Measurements from ENCODE around the gene PITPNC1.

PITPNC1 gene

GRCh38 chr17:67605256-67605912 lies 228.3 kb downstream of the PITPNC1 start:
- TF ChIP-seq, protein P1, sequence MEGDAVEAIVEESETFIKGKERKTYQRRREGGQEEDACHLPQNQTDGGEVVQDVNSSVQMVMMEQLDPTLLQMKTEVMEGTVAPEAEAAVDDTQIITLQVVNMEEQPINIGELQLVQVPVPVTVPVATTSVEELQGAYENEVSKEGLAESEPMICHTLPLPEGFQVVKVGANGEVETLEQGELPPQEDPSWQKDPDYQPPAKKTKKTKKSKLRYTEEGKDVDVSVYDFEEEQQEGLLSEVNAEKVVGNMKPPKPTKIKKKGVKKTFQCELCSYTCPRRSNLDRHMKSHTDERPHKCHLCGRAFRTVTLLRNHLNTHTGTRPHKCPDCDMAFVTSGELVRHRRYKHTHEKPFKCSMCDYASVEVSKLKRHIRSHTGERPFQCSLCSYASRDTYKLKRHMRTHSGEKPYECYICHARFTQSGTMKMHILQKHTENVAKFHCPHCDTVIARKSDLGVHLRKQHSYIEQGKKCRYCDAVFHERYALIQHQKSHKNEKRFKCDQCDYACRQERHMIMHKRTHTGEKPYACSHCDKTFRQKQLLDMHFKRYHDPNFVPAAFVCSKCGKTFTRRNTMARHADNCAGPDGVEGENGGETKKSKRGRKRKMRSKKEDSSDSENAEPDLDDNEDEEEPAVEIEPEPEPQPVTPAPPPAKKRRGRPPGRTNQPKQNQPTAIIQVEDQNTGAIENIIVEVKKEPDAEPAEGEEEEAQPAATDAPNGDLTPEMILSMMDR (IDR thresholded peaks at IDR 0.05; ENCODE audit: insufficient read depth, low read length, poor library complexity, severe bottlenecking) = no peak
- Histone ChIP-seq H3K27me3 (replicated peaks; ENCODE audit: control insufficient read depth, insufficient read depth, low read length) (no peaks in the 10 kb centered on the region), H3K36me3 (ENCODE audit: control insufficient read depth, insufficient read depth, low read length) (no peaks in the 10 kb centered on the region), H3K4me3 (replicated peaks; ENCODE audit: low read depth, low read length) (no peak overlapping the region)
- no peak for DNase-seq (ENCODE audit: extremely low read depth, insufficient read length)

- DNase-seq (ENCODE audit: extremely low read depth, insufficient read length) = no peak
- no peak overlapping the region for H3K4me3 ChIP-seq (replicated peaks; ENCODE audit: low read depth, low read length)
- TF ChIP-seq, protein P1 (IDR thresholded peaks at IDR 0.05; ENCODE audit: insufficient read depth, low read length, poor library complexity, severe bottlenecking) = no peak
- H3K27me3 ChIP-seq (replicated peaks; ENCODE audit: control insufficient read depth, insufficient read depth, low read length) = no peaks in the 10 kb centered on the region
- H3K36me3 ChIP-seq (ENCODE audit: control insufficient read depth, insufficient read depth, low read length) = no peaks in the 10 kb centered on the region
These were observed 229.4 kb downstream of the PITPNC1 start for GRCh38 chr17:67606471-67606870.

DNA sequence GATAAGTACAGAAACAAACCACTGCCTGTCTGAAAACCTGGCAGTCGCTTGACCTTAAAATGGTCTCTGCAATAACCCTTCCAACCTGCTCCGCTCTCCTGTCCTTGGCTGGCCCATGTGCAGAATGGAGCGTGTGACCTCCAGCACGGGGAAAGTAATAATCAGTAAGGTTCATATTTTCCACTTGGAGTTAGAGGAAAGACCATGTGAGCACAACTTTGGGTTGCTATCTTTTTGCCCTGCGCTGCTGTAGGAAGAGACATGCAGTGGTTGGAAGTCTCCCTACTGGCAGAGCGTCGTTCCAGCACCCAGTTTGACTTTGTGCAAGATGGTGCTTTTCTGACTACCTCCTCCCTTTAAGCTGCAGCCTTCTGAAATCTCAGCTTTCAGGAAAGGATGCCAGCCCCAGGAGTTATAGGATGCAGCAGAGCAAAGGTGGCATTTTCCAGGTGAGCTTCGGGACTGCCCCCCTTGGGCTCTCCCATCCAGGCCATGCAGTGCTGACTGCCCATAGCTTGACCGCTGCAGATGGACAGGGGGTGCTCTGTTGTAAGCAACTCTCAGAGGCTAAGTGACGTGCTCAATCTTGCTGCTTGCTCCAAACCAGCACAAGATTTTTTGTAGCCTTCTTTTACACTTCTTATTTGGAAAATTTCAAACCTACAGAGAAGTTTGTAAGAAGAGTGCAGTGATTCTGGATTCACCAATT lies 230.0 kb downstream of the PITPNC1 start:
- TF ChIP-seq, protein P1 (IDR thresholded peaks at IDR 0.05; ENCODE audit: insufficient read depth, low read length, poor library complexity, severe bottlenecking) = no peak
- DNase-seq (ENCODE audit: extremely low read depth, insufficient read length) = no peak
- Histone ChIP-seq H3K27me3 (replicated peaks; ENCODE audit: control insufficient read depth, insufficient read depth, low read length) (no peaks in the 10 kb centered on the region), H3K36me3 (ENCODE audit: control insufficient read depth, insufficient read depth, low read length) (no peaks in the 10 kb centered on the region), H3K4me3 (replicated peaks; ENCODE audit: low read depth, low read length) (no peak overlapping the region)

- Histone ChIP-seq H3K36me3 (ENCODE audit: control insufficient read depth, insufficient read depth, low read length) (no peaks in the 10 kb centered on the region), H3K27me3 (replicated peaks; ENCODE audit: control insufficient read depth, insufficient read depth, low read length) (no peaks in the 10 kb centered on the region), H3K4me3 (replicated peaks; ENCODE audit: low read depth, low read length) (no peak overlapping the region)
- TF ChIP-seq, protein P1 (IDR thresholded peaks at IDR 0.05; ENCODE audit: insufficient read depth, low read length, poor library complexity, severe bottlenecking) = no peak
- DNase-seq (ENCODE audit: extremely low read depth, insufficient read length) = no peak
These were observed 233.0 kb downstream of the PITPNC1 start for GRCh38 chr17:67610061-67610460.

DNA sequence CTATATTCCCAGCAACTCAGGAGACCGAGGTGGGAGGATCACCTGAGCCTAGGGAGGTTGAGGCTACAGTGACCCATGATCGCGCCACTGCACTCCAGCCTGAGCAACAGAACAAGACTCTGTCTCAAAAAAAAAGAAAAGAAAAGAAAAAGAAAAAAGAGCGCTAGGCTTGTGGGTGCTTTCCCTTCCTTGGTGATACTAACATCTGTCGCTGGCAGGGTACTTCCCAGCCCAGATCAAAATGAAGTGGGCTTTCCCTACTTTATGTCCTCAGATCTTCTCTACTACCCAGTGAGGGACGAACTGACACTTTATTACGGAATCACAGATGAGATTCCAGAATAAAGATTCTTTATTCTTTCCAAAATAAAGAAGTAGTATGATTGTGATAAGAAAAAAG lies 236.9 kb downstream of the PITPNC1 start:
- no peaks in the 10 kb centered on the region for H3K36me3 ChIP-seq (ENCODE audit: control insufficient read depth, insufficient read depth, low read length)
- DNase-seq (ENCODE audit: extremely low read depth, insufficient read length) = peak; percentile 27
- TF ChIP-seq, protein P1 (IDR thresholded peaks at IDR 0.05; ENCODE audit: insufficient read depth, low read length, poor library complexity, severe bottlenecking) = no peak
- H3K4me3 ChIP-seq (replicated peaks; ENCODE audit: low read depth, low read length) = no peak overlapping the region
- no peaks in the 10 kb centered on the region for H3K27me3 ChIP-seq (replicated peaks; ENCODE audit: control insufficient read depth, insufficient read depth, low read length)
